Jurkat, Clone E6-1 (cell line): ENCODE measurements around the gene SLC25A47. TPM values are rescaled to one million over a fixed set of nuclear protein-coding genes. Genes with fewer than 3 reads are reported as not detected.
"Not testable (repeated sequence)": the region's sequence is repeated elsewhere in the genome, so short reads cannot be mapped to it uniquely, and the experiment has no call there.

Experiments used
- DNase-seq: peaks from one replicate; pipeline ENCODE4 v3.0.0-alpha.2; 2011; ENCODE audit warnings: low read depth, low spot score
- H3K4me3 ChIP-seq: 2 replicates; pipeline ENCODE4 v1.5.1; 2011; ENCODE audit warnings: mild to moderate bottlenecking, low read length, control low read depth, moderate library complexity
- polyA plus RNA-seq: library from polyadenylated mRNA; unstranded; fragments of >200 nt; gene quantifications from one replicate; pipeline ENCODE4 v1.2.1, GENCODE V29; 2012; ENCODE audit warnings: missing spikeins; ENCODE audit not compliant: insufficient read length, insufficient read depth

Gene SLC25A47, protein sequence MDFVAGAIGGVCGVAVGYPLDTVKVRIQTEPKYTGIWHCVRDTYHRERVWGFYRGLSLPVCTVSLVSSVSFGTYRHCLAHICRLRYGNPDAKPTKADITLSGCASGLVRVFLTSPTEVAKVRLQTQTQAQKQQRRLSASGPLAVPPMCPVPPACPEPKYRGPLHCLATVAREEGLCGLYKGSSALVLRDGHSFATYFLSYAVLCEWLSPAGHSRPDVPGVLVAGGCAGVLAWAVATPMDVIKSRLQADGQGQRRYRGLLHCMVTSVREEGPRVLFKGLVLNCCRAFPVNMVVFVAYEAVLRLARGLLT
- not detected for polyA plus RNA-seq

DNA sequence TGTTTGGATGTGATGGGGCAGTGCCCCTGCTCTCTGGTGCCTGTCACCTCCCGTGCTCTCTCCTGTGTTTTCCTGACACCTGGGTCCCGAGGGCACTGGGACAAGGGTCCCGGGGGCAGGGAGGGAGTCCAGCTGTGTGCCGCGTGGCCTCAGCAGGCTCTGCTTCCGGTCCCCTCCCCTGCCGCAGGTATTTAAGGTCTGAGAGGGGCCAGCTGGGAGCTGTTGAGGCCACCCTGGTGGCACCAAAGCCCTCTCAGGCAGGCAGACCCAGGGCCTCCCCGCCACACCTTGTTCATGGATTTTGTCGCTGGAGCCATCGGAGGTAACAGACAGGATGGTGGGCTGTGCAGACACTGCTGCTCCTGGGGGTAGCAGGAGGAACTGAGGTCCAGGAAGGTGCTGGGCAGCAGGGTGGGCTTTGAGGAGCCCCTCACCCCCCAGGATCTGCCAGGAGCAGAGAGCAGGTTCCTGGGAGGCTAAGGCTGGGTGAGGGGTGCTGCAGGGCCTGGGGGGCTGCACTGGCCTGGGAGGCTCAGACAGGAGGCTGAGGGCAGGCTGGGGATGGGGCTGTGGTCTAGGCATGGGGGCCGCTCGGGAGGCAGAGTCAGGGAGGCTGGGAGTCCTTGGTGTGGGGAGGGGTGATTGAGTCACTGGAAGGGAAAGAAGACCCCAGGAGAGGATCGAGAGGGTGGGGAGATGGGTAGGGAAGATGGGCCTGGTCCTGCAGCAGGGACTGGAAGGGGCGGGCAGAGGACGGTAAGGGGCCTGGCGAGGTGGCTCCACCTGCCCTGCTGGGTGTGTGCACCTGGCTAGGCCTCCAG lies at the start of gene SLC25A47:
Gene SLC25A47 (plus strand): TSS at position 219 of the 821 bp plus-strand sequence. CDS start 76 bp downstream, at position 295.
- DNase-seq = no peak
- no peak within 1 kb of the TSS for H3K4me3 ChIP-seq

DNA sequence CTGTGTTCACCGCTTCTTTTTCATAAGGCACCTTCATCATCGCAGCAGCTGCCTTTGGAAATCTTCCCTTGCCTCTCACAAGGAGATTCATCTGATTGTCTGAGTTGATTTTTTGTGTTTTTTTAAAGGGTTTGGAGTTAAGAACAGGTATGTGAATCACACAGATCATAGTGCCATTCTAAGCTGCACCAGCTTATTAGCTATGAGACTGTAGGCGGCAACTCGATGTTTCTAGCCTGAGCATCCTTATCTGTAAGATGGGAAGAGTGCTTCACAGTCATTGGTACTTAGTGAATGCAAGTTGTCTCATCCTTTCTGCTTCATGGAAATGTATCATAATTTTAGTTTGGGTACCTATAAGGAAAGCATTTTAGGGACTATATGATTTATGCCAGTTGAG lies 48.9 kb upstream of the SLC25A47 start:
- H3K4me3 ChIP-seq = no peak overlapping the region
- no peak for DNase-seq

DNA sequence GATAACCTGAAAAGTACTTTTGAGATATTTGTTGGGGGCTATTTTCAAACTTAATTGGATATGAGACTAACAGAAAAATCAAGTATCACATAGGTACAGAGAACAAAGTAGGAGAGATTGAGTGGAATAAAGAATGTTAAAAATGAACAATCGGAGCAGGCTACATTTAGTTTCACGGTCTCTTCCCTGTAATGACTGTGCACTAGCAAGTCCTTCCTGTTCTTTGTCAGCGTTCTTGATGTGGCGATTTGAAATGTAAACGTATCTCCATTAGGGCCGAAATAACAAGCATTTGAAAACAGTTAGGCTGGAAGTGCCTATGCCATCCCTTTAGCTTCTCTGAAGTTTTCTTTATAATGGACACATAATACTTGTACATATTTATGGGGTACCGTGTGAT lies 47.9 kb upstream of the SLC25A47 start:
- no peak overlapping the region for H3K4me3 ChIP-seq
- DNase-seq = no peak

DNA sequence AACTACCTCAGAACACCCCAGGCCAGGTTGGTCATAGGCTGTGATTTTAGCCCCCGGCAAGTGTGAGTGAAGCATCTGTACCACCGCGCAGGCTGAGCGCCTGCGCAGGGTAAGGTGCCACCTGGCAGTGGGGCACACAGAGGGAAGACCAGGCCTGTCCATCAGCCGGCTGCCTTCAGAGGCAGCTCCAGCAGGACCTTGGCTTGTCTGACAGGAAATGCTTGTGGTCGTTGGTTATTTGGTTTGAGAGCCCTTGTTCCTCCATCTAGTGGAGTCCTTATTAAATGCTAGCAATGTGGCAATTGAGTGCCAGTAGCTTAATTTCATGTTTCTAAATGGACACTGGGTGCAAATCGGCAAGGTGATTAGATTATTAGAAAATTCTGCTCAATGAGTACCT lies 44.4 kb upstream of the SLC25A47 start:
- H3K4me3 ChIP-seq = no peak overlapping the region
- DNase-seq = no peak

DNA sequence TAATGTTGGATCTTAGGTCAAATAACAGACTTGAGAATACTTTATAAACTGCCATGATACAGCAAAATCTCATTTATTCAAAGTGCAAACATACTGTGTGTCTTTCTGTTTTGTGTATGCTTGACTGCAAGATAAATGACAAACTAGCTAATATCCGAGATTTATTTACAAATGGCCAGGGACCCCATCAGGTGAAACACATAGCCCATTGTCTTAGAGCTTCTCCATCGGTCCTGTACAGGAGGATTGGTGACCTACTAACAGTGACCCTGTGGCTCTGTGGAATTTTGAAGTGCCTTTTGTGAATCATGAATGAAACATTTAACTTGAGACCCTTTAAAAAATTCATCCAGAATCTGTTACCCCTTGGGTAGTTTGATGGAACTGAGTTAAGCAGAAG lies 44.0 kb upstream of the SLC25A47 start:
- H3K4me3 ChIP-seq = no peak overlapping the region
- no peak for DNase-seq

DNA sequence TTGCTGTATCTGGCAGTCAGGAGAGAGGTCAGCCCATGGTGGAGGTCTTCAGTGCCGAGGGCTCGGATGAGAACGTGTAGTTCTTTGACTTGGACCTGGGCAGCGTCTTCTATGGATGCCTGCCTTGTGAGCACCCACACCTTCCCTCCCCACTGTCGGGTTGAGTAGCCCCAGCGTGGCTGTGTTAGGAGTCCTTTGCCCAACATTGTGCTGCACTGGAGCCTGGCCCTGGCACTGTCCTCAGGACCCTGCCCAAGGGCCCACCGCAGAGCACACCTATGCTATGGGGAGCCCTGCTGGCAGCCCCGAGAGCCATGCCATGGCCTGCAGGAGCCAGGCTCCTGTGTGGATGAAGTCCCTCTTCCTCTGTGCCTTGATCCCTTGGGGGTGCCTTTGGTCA lies 43.6 kb upstream of the SLC25A47 start:
- no peak overlapping the region for H3K4me3 ChIP-seq
- no peak for DNase-seq

DNA sequence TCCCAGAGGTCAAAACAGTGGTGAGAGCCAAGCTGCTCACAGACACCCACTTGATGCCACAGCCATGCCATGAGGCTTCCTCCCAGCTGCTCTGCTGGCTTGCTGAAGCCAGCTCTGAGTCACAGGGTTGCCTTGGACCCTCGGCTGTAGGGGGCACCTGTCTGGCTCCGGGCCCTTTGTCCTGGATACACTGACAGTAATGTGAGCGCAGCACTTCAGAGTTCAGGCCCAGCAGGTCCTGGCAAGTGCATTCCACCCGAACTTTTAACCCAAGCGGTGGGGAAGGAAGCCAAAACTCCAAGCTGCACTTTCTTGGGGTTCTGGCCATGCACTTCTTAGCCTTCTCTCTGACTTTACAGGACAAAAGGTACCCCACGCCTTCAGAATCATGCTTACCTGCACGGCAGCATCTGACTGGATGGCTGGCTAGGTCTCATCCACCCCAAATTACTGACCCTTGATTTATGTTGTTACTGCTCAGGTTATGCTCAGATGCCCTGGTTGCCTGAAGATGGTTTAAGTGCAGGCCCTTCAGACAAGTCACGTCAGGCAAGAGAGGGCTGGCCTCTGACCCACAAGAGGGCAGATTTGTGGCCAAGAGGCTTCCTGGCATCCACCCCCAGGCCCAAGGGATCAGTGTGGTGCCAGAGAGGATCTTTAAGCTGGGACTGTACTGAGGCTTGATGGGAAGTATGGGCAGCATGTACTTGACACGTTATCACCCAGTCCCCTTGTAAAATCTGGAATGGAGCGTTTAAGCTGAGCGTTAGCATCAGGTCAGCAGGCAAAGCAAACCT lies 41.7 kb upstream of the SLC25A47 start:
- no peak for DNase-seq

DNA sequence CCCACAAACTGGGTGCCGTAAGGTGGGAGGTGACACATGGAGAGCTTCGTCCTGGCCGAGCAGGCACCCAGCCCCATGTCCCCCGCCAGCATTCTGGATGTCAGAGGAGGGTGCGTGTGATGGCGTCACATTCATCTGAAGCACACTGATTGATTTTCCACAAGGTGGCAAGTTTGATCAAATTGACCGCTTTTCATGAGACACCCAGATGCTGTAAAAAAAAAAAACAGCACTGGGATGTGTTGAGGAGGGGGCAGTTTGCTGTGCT lies 41.1 kb upstream of the SLC25A47 start:
- H3K4me3 ChIP-seq = no peak overlapping the region

More for the DNA sequence above, 41.7 kb upstream of the SLC25A47 start:
- H3K4me3 ChIP-seq = no peak overlapping the region

DNA sequence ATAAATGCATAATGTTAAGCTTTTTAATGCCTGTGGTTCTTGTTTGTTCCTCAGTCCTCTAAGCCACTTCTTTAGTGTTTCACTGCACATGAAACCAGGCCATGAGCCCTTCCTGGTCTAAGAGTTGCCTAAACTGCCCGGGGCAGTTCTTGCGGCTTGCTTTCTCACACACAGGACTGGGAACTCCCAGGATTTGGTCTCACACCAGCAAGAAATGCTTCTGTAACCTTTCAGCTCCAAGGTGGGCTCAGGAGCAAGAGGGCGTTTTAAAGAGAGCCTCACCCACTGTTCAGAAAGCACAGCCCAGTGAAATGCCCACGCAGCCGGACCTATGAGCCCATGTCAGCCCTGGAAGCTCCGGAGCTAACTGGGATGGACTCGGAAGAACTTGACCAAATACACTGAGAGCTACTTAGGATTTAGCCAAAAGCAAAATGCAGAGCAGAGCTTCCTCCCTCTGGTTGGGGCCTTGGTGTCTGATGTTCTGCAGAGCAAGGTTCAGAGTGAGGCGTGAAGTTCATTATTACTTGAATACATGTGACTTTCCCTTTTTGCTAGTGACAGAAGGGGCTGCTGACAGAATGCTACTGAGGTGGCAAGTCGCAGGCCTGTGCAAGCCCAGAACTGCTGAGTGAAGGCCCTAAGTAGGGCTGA lies 40.2 kb upstream of the SLC25A47 start:
- no peak overlapping the region for H3K4me3 ChIP-seq
- no peak for DNase-seq

More for the DNA sequence above, 41.1 kb upstream of the SLC25A47 start:
- no peak for DNase-seq

DNA sequence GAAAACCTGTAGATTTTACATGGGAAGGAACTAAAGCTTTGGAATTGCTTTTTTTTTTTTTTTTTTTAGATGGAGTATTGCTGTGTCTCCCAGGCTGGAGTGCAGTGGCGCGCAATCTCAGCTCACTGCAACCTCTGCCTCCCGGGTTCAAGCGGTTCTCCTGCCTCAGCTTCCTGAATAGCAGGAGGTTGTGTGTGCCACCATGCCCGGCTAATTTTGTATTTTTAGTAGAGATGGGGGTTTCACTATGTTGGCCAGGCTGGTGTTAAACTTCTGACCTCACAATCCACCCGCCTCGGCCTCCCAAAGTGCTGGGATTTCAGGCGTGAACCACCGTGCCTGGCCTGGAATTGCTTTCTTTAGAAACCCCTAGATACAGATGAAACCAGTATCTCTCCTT lies 39.7 kb upstream of the SLC25A47 start:
- not testable (repeated sequence) for DNase-seq, H3K4me3 ChIP-seq

DNA sequence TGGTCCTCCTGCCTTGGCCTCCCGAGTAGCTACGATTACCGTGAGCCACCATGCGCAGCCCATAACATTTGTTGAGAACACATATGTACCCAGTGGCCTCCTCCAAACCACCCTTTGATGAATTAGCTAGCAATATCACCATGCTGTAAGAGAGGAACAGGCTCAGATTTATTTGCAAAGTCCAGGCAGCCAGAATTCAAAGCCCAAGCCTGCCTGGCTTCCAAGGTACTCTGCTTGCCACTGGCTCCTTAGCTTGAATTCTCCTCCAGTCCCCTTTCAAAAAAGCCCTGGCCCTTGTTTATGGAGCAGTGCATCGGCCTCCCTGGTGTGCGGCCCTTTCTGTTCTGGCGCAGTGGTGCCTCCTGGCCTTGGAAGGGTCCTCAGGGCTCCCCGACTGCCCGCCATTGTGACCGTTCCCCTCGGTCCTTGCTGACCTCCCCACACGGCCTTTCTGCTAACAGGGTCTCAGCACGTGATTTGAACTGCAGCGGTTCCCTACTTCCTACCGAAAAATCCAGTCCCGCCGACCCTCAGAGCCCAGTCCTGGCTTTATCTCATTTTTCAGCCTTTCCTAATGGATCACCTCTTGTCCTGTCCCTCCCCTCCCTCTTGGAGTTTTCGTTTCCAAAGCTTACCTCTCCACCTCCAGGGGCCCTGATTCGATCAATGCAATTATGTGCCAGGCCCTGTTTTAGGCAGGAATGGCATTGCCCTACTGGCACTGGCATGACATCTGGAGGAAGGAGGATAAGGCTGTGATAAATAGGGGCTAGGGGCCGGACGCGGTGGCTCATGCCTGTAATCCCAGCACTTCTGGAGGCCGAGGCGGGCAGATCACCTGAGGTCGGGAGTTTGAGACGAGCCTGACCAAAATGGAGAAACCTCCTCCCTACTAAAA lies 38.9 kb upstream of the SLC25A47 start:
- H3K4me3 ChIP-seq = no peak overlapping the region
- DNase-seq = no peak

DNA sequence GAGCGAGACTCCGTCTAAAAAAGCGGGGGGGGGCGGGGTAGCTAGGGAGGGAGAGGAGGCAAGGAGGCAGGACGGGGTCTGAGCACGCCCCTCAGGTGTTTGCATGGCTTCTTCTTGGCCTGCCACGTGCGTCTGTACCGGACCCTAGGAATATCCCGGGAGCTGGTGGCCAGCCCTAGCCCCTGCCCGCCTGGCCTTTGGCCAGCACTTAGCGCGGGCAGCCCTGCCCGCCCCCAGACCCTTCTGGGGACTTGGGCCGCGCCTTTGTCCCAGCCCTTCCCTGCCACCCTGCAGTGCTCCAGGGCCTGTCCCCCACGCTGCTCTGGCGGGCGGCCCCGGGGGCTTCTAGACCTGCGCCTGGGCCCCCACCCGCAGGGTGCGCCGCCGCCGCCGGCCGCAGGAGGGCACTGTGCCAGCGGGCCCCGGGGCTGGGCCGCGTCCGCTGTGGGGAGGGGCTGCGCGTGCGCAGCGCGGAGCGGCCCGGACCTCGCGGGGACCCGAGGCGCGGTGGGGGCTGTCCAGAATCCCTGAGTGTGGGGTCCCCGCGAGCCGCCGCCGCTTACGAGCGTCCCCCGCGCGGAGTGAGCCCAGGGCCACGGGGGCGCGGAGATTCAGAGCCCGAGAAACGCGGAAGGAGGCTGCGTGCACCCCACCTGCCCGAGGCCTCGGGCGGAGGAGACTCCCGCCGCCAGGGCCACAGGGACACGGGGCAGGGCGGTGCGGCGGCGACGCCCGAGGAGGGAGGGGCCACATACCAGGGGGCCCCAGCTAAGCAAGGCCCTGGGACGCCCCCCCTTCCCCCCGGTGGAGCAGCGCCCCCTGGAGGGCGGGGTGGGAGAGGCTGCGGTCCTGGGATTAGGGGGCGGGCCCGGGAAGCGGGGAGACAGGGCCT lies 37.9 kb upstream of the SLC25A47 start:
- peak overlapping the region; percentile 62 for H3K4me3 ChIP-seq
- DNase-seq = peak; percentile 37

DNA sequence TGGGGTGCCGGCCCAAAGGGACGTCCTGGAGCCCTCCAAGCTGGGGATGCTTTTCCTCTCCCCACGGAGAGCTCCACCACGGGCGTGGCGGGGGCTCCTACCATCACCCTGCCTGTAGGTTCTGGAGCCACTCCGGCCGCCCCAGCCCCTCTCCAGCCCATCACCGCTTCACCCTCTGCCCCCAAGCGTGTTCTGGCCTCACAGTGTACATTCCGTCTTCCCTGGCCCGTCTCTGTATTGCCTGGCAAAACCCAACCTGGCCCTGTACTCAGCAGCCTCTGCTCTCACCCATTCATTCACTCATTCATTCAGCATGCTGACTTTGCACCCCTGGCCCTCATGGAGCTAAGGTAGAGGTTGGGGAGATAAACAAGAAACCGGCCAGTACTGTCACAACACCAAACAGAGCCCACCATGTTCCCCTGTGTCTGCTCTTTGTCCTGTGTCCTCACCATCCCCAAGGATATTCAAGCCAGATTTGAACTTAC lies 37.2 kb upstream of the SLC25A47 start:
- H3K4me3 ChIP-seq = peak overlapping the region; percentile 62
- no peak for DNase-seq

DNA sequence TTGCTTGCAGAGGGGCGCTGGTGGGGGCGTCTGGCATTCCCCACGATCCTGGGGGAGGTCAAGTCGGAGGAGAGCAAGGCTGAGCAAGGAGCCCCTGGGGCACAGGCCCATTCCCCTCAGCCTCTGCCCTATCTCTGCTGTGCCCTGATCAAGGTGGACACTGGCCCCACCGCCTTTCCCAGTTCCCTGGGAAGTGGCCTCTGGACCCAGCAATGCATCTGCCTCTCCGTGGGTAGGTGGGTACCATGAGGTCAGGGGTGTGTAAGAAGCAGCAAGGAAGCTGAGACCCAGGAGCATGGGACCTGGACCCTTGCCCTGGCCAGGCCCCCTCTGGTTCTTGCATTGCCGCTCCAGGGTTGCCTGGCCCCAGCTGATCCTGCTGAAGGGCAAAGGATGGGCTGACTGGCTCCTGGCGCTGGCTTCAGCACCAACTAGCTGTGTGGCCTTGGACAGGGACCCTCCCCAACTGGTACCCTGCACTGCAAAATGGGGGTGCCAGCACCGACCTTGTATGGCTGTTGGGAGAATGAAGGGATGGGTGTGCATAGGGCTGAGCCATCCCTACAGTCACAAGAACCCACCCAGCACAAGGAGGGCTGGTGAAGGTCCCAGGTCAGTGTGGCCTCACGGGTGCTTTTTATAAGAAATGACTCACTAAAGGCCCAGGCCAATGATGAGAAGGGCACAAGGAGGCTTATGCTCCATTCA lies 36.5 kb upstream of the SLC25A47 start:
- no peak for DNase-seq
- H3K4me3 ChIP-seq = no peak overlapping the region

DNA sequence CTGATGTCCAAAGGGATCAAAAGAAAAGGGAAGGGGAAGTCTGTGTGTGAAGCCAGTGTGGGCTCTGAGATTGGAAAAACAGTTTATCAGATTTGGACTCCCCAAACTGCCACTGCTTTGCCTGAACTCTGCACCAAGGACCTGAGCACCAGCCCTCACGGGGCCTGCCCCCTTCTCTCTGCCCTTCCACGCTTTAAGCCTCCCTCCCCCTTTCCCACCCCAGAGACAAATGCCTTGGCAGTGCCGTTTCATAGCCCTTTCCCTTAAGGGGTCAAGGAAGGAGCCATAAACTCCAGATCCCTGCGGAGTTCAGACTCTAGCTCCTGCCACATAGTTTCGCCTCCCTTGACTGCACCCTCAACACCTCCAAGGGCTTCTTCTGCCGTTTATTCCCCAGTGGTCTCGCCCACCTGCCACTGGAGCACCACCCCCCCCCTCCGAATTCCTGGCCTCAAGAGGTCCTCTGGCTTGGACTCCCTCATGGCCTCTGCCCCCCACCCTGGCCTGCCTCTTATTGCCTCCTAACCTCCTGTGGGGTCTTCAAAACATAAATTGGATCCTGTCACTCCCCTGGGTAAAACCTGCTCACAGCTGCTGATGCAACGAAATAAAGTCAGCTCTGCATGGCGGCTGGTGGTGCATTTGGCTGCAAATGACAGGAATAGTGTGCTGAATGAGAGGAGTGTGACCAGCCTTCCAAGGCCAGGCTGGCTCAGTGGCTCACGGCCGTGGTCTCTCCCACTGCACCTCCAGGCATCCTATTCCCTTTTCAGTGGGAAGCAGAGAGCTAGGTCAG lies 35.7 kb upstream of the SLC25A47 start:
- no peak for DNase-seq
- H3K4me3 ChIP-seq = no peak overlapping the region

DNA sequence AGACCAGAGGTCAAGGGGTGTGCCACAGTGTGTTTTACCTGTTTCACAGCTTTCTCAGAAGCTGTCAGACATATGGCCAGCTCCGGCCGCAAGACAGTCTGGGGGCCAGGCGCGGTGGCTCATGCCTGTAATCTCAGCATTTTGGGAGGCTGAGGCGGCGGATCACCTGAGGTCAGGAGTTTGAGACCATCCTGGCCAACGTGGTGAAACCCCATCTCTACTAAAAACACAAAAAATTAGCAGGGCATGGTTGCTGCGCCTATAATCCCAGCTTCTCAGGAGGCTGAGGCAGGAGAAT lies 35.2 kb upstream of the SLC25A47 start:
- DNase-seq, H3K4me3 ChIP-seq: not testable (repeated sequence)
